Measurements from ENCODE around the gene CCDC116.

The CCDC116 gene

DNA sequence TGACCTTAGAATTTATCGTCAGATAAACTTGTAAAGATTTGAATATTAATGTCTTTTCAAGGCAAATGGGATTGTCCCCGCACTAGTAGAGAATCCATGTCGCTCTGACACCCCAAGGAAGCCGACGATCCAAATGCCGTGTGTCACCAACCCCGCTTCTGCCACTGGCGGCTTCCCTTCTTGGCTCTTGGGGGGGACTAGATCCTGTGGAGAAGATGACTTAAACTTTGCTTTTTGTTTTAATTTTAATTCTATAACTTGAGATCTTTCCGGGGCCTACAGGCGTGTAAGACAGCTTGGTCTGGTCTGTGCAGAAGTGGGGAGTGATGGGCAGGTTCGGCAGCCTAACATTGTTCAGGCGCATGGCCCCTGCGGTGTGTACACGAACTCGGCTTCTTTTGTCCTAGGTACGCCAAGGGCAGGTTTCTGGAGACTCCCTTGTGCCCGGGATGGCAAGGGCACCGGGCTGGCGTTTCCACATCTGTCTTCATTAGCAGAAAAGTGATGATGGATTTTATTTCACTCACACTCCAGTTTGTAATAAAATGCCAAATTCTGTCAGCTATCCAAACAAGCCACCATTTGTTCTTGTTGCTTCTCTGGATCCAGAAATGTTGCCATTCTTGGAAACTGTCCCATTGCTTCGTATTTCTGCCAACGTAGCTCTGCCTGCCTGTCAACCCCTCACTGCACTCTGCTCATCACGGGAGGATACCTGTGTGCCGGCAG lies 9.5 kb upstream of the CCDC116 start:
- peak; percentile 21 for DNase-seq (ENCODE audit: low read depth)
- H3K4me3 ChIP-seq (ENCODE audit: low read depth, low read length): no peak overlapping the region
- TF ChIP-seq, protein P1, sequence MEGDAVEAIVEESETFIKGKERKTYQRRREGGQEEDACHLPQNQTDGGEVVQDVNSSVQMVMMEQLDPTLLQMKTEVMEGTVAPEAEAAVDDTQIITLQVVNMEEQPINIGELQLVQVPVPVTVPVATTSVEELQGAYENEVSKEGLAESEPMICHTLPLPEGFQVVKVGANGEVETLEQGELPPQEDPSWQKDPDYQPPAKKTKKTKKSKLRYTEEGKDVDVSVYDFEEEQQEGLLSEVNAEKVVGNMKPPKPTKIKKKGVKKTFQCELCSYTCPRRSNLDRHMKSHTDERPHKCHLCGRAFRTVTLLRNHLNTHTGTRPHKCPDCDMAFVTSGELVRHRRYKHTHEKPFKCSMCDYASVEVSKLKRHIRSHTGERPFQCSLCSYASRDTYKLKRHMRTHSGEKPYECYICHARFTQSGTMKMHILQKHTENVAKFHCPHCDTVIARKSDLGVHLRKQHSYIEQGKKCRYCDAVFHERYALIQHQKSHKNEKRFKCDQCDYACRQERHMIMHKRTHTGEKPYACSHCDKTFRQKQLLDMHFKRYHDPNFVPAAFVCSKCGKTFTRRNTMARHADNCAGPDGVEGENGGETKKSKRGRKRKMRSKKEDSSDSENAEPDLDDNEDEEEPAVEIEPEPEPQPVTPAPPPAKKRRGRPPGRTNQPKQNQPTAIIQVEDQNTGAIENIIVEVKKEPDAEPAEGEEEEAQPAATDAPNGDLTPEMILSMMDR (IDR thresholded peaks at IDR 0.05; ENCODE audit: control insufficient read depth, extremely low read depth, insufficient read depth): no peak

GRCh38 chr22:21623648-21623970 lies 9.0 kb upstream of the CCDC116 start:
- DNase-seq (ENCODE audit: low read depth): no peak

GRCh38 chr22:21624120-21624879 lies 8.3 kb upstream of the CCDC116 start:
- peak; percentile 32 for DNase-seq (ENCODE audit: low read depth)
- H3K4me3 ChIP-seq (ENCODE audit: low read depth, low read length): no peak overlapping the region
- TF ChIP-seq, protein P1 (IDR thresholded peaks at IDR 0.05; ENCODE audit: control insufficient read depth, extremely low read depth, insufficient read depth): peak; percentile 31; the same call in 1 of the 2 replicates

More at GRCh38 chr22:21623648-21623970, 9.0 kb upstream of the CCDC116 start:
- no peak overlapping the region for H3K4me3 ChIP-seq (ENCODE audit: low read depth, low read length)
- TF ChIP-seq, protein P1 (IDR thresholded peaks at IDR 0.05; ENCODE audit: control insufficient read depth, extremely low read depth, insufficient read depth): no peak

DNA sequence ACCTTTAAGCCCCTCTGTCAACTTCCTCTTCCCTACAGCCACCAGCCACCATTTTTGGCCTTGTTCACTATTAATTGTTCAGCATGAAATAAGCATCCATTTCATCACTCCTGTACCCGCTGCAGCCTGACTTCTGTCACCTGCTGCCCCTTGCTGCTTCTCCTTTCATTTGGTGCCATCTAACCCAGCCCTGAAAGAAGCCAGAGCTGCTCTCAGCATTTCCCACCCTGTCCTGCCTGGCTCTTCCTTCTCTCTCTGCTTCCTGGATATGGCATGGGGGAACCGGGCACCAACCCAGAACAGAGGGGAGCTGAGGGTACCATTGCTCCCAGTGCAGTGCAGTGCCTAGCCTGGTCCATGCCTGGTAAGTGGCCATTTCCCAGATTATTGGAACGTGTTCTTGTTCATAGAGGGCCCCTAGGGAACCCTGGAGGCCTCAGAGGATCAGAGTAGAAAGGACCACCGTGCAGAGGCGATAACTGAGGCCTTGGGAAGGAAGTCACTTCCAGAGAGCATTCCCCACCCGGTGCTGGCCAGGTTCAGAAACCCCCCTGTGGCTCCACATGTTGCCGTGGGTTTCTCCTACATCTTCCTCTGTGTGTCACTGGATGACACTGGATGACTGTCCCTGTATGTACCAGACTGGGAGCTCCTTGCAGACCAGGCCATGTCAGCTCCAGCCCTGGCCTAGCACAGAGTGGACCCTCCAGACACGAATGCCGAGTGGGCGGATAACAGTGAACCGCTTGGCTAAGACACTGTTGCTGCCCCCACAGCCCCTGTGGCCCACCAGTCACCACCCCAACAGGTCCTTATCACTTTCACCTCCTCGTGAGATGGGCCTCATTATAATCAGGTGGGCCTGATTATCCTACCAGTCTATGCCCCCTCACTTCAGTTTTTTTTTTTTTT lies 7.4 kb upstream of the CCDC116 start:
- H3K4me3 ChIP-seq (ENCODE audit: low read depth, low read length): no peak overlapping the region
- DNase-seq (ENCODE audit: low read depth): no peak
- TF ChIP-seq, protein P1 (IDR thresholded peaks at IDR 0.05; ENCODE audit: control insufficient read depth, extremely low read depth, insufficient read depth): no peak

DNA sequence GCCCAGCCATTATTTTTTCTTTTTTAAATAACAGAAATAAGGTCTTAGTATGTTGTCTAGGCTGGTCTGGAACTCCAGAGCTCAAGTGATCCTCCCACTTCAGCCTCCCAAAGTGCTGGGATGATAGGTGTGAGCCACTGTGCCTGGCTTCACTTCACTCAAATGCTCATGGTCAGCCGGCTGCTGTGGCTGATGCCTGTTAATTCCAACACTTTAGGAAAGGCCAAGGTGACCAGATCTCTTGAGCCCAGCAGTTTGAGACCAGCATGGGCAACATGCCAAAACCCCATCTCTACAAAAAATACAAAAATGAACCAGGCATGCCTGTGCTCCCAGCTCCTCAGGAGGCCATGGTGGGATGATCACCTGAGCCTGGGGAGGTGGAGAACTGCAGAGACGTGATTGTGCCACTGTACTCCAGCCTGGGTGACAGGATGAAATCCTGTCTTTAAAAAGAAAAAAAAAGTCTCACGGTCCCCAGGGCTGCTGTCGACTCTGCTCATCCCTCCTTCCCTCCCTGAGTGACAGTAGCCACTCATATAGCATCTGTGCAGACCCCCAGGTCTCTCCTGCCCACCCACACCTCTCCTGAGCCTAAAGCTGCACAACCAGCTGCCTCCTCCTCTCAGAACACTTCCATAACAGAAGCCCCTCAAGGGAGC lies 6.4 kb upstream of the CCDC116 start:
- no peak overlapping the region for H3K4me3 ChIP-seq (ENCODE audit: low read depth, low read length)
- TF ChIP-seq, protein P1 (IDR thresholded peaks at IDR 0.05; ENCODE audit: control insufficient read depth, extremely low read depth, insufficient read depth): no peak
- no peak for DNase-seq (ENCODE audit: low read depth)

- no peak for DNase-seq (ENCODE audit: low read depth)
- TF ChIP-seq, protein P1 (IDR thresholded peaks at IDR 0.05; ENCODE audit: control insufficient read depth, extremely low read depth, insufficient read depth): no peak
- no peak overlapping the region for H3K4me3 ChIP-seq (ENCODE audit: low read depth, low read length)
Measured at GRCh38 chr22:21626735-21627469, 5.7 kb upstream of the CCDC116 start.
